GM19463 (cell line): ENCODE data around the gene IFIH1.
A peak's percentile ranks its signal among the peaks of the same experiment; 100 is the strongest.

ENCODE experiments used
- ATAC-seq: cut with Tn5 transposase; IDR thresholded peaks from one replicate; pipeline ENCODE4 v1.9.1; 2021; ENCODE audit warnings: mild to moderate bottlenecking, moderate library complexity; ENCODE audit not compliant: unreplicated experiment

The IFIH1 gene

GRCh38 chr2:162258686-162259085, 59.8 kb downstream of the IFIH1 start:
- ATAC-seq: no peak

DNA sequence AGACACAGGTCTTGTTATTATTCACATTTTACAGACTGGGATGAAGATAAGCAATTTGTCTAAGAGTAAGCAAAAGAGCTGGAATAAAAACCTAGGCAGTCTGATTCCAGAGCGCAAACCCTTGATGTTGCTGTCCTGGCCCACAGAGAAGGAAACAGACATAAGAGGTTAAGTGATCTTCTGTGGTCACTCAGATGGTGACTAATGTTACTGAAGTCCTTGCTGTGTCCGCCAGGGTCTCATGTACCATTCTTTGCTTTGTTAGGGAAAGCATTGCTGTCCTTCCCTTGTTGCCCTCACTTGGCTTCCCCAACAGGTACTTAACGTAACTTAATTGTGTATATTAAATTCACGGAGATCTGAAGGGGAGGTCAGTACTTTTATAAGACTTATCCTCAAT, 60.3 kb downstream of the IFIH1 start:
- no peak for ATAC-seq

DNA sequence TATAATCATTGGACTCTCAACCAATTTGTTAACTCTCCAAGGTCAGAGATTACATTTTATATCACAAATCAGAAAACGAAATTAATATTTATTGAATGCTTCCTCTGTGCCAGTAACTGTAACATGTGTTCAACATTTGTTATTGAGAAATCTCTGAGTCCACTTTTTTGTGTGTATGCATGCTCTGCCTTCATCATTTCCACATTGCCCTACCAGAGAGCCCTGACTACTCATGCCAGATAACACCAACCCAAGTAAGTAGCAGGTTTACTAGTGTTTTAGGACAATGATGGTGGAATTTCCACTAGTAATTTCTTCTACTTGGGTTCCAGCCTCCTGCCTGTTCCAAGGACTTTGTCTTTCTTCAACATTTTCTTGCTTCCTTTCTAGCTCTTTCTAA, 61.1 kb downstream of the IFIH1 start:
- ATAC-seq: no peak

DNA sequence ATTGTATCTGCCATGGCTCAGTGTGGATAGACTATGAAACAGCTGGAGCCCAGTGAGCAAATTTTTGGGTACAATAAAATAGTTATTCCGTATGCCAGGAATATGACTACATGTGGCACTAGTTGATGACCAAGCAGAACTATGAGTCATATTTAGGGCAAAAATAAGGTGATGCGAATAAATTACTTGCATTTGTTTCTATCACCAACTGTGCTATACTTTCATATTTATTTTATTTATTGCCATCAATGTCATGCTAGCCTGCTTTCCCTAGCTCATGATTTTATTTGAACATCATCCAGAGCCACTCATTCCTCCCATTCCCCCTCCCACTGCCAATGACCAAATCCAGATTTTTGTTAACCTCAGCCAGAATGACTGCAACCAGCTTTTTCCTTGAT, 61.9 kb downstream of the IFIH1 start:
- ATAC-seq: no peak

GRCh38 chr2:162254236-162254871, 64.1 kb downstream of the IFIH1 start:
- ATAC-seq: no peak

- ATAC-seq: no peak
These were observed 65.0 kb downstream of the IFIH1 start for GRCh38 chr2:162253435-162253834.

DNA sequence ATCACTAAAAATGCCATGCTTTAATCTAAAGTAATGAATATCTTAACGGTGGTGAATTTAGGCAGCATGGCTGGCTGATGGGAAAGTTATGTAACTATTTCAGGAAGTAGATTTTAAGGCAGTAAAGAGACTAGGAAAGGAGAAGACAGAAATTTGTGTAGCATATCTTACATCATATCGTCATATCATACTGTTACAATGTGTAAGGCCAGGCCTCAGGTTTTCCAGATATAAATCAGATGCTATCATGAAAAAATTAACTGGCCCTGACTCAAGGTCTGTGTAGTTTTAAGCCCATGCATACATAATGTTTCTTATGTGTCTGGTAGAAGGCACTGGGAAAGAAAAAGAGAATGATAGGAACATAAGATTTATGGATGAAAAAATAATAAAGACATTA, 66.3 kb downstream of the IFIH1 start:
- ATAC-seq: no peak

DNA sequence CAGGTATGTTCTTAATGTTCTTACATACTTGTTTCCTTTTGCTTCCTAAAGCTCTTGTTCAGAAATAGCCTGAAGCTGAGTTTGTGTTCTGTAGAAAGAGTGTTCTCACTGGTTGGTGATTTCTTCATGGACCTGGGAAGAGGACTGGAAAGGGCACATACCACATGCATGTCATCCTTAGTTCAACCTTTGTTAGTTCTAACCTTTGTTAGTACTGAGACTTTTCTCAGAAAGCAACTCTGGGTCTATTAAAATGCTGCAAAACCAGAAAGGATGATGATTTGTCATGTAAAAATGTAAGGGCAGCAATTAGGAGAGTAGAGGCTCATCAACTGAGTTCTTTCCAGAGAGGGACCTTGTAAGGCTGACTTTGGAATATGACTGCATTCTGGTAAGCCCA, 72.7 kb downstream of the IFIH1 start:
- ATAC-seq: no peak

DNA sequence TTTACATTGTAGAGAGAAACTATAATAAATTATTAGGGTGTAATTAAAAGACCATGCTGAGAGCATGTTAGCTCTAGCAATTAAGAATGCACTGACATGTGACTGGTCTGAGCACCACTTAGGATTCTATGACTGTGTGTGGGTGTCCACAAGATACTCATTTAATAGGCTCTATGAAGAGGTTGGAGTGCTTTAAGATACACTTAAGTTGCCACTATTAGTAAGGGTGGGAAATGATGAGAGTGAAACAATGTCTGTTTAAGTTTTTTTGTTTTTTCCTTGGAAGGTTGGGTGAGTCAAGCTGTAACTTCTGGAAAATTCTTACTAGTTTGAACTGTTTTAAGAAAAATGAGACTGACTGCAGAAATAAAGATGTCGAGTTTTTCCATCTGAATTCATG, 73.4 kb downstream of the IFIH1 start:
- no peak for ATAC-seq

- no peak for ATAC-seq
These were observed 73.9 kb downstream of the IFIH1 start for GRCh38 chr2:162244541-162245031.

DNA sequence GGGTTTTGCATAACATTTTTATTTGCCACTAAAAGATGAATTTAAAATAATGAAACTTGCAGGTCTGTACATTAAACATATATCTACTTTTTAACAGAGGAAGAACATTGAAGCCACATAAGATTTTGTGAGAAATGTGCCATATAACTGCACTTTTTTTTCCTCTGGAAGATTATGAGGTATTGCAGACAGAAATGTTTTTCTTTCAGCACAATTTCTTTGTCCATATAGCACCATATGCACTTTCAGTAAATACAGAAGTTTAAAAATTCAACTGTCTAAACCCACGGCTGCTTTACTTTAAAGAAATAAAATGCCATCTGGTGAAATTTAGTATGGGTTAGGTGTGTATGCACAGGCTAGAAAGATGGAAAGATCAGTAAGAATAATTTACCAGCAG, 74.8 kb downstream of the IFIH1 start:
- no peak for ATAC-seq

DNA sequence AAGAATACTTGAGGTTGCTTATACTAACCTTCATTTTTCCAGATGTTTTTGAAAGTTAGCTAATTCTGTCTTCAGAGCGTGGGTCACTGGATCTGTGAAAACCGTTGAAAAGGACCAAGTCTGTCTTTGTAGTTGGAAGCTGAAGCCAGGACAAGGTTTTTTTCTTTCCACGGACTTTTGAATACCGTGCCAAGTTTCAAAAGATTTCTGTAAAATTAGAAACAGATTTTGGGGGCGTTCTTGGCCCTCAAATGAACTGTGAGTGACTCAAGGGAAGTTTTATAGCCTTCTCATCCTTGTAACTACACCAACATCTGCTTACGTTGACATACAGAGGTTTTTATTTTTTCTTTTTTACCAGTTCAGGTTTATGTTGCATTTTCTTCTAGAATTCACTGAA, 75.2 kb downstream of the IFIH1 start, which contains the start of gene FAP:
Gene FAP (minus strand): TSS at position 152 of the 400 bp plus-strand sequence. CDS start 118 bp downstream, at position 34.
- no peak for ATAC-seq

DNA sequence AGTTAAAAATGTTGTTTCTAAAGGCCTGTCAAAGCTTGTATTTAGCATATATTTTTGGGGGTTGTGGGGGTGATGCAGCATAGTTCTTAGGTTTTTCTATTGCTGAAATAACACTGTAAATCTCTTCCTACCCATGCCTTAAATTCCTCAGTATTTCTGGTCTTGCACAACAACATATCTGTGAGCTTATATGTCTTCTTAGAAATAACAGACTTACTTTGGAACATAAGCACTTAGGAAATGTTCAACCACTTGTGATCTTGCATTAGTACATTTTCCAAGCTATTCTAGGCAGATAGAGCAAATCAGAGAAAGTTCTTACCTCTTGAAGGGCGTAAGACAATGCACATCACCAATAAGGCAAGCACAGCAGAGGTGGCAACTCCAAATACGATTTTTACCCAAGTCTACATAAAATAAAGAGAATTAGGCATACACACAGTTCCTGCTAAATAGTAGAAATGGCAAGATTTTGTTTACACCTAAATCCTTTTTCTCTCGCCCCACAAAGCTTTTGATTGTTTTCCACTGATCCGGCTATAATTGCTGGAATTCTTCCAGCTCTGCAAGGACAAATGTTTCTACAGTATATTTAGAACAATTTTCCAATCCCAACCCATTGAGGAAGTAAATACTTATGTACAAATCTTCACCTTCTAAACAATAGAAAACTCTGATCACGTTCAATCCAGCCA, 75.8 kb downstream of the IFIH1 start:
- ATAC-seq: no peak

- no peak for ATAC-seq
These were observed 76.9 kb downstream of the IFIH1 start for GRCh38 chr2:162241571-162241970.

- ATAC-seq: no peak
These were observed 83.6 kb downstream of the IFIH1 start for GRCh38 chr2:162234620-162235462.

DNA sequence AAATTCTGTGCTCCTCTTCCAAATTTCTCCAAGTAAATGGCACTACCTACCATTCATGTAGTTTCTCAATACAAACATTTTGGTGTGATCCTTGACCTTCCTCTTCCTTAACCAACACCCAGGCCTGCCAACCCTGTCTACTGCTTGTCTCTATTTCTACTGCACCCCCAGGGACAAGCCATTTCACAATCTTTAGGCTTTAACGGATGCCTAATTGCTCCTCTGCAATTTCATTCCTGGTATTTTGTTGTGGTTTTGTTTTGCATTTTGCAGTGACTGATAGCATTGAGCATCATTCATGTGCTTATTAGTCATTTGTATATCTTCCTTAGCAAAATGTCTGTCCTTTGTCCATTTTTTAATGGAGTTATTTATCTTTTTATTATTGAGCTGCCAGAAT, 85.3 kb downstream of the IFIH1 start:
- ATAC-seq: no peak

GRCh38 chr2:162232671-162233070, 85.8 kb downstream of the IFIH1 start:
- ATAC-seq: no peak

- ATAC-seq: no peak
These were observed 86.5 kb downstream of the IFIH1 start for GRCh38 chr2:162232027-162232426.

- no peak for ATAC-seq
These were observed 87.7 kb downstream of the IFIH1 start for GRCh38 chr2:162230761-162231160.

- no peak for ATAC-seq
These were observed 91.6 kb downstream of the IFIH1 start for GRCh38 chr2:162226836-162227235.

- ATAC-seq: peak; percentile 97
These were observed 97.4 kb downstream of the IFIH1 start for GRCh38 chr2:162221064-162221463.

DNA sequence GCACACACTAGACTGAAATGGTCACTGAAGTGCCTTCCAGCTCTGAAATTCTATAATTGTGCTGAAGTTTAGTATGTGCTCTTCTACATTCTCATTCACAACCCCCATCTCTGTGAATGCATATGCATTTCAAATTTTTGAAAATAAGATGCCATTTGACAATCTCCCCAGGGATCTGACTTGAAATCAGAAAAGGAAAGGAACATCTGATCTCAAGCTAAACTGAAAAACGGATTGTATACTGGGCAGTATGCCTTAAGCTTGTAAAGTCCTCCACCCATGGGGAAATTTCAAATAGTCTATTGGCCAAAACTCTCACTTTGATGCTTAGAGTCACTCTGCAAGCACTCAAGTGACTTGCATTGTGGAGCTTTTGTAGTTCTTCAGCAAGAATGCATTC, 98.1 kb downstream of the IFIH1 start:
- ATAC-seq: no peak
